GM19397 (cell line): Measurements from ENCODE around the gene NCAPD2.

Source experiments
- ATAC-seq: cut with Tn5 transposase; IDR thresholded peaks from one replicate; pipeline ENCODE4 v1.9.1; 2021; ENCODE audit warnings: mild to moderate bottlenecking, moderate library complexity; ENCODE audit not compliant: unreplicated experiment

Gene NCAPD2

GRCh38 chr12:6493497-6494257 is at the start of gene NCAPD2:
Gene NCAPD2 (plus strand): TSS chr12:6494102. CDS start chr12:6495099, 997 bp downstream.
- ATAC-seq: peak; percentile 87

GRCh38 chr12:6444704-6445688 is 48.9 kb upstream of the NCAPD2 start, which contains the start of gene CD27:
Gene CD27 (plus strand): TSS chr12:6444955. CDS start chr12:6445096, 141 bp downstream.
- ATAC-seq: no peak

GRCh38 chr12:6450091-6450868 is 43.6 kb upstream of the NCAPD2 start:
- no peak for ATAC-seq

GRCh38 chr12:6450869-6451347 is 43.0 kb upstream of the NCAPD2 start:
- no peak for ATAC-seq

- ATAC-seq: peak; percentile 52
These were observed 42.3 kb upstream of the NCAPD2 start, which contains the start of gene TAPBPL for GRCh38 chr12:6451348-6452244. Gene TAPBPL (plus strand): TSS chr12:6452042. CDS start chr12:6452249, 207 bp downstream.

- no peak for ATAC-seq
These were observed 41.5 kb upstream of the NCAPD2 start for GRCh38 chr12:6452245-6452943.

GRCh38 chr12:6452944-6453630 is 40.8 kb upstream of the NCAPD2 start:
- ATAC-seq: no peak

GRCh38 chr12:6457220-6457945 is 36.5 kb upstream of the NCAPD2 start:
- ATAC-seq: no peak

- ATAC-seq: no peak
These were observed 35.5 kb upstream of the NCAPD2 start for GRCh38 chr12:6458281-6459003.

GRCh38 chr12:6459004-6459337 is 34.9 kb upstream of the NCAPD2 start:
- ATAC-seq: no peak

GRCh38 chr12:6460751-6461371 is 33.0 kb upstream of the NCAPD2 start:
- ATAC-seq: no peak

- ATAC-seq: peak; percentile 74
These were observed 32.3 kb upstream of the NCAPD2 start for GRCh38 chr12:6461401-6462233.

GRCh38 chr12:6462234-6462995 is 31.5 kb upstream of the NCAPD2 start:
- no peak for ATAC-seq

GRCh38 chr12:6463216-6463615 is 30.7 kb upstream of the NCAPD2 start:
- ATAC-seq: no peak

- ATAC-seq: no peak
These were observed 30.0 kb upstream of the NCAPD2 start for GRCh38 chr12:6463858-6464257.
